Activated effector memory CD4-positive, alpha-beta T cell treated with Interleukin-2 at 50 U/mL for 16 hours (primary cell): Measurements from ENCODE around the gene IL1F10.
"Not testable (repeated sequence)": the region's sequence is repeated elsewhere in the genome, so short reads cannot be mapped to it uniquely, and the experiment has no call there.

Experiments
- DNase-seq: peaks from one replicate; pipeline ENCODE4 v3.0.0-alpha.2; 2020

Gene IL1F10

DNA sequence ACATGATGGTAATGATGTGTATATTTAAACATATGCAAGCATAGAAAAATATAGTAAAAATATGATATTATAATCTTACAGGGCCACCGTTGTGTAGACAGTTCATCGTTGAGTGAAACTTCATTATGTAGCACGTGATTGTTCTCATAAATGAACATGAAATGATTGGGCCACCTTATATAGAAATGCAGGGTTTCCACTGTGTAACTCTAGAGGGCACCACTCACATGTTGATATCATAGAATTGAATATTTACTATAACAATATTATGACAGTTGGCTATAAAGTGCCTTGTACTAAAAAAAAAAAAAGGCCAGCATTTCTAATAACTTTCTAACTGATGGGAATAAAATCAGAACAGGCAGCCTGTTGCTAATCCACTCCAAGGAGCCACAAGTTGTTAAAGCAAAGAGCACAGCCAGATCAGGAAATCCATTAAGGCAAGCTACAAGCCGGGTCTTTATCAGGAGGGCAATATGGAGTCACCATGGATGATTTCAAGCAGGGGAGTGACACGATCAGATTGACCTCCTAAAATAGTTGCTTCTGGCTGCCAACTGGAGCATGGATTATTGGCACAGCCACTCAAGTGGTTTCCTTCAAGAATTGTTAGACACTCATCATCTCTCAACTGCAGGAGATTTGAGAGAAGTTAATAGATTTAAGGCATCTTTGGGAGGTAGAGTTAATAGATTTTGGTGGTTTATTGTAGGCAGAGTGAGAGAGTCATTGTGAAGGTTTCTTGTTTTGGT lies 16.7 kb downstream of the IL1F10 start:
- DNase-seq = no peak

DNA sequence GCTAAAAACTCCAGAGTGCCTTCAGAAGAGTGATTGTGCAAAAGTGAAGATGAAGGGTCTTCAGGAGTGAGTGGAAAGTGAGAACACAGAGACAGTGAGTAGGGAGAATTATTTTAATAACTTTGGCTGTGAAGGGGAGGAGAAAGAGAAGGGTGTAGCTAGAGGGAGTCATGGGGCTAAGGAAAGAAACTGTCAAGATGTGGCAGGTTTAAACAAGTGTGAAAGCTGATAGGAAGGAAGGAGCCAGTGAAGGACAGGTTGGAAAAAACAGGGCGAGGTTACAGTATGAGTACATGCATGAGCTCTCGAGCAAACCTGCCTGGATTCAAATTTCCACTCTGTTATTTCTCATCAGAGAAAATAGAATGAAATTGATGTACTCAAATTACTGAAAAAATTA lies 17.8 kb downstream of the IL1F10 start:
- DNase-seq = no peak

DNA sequence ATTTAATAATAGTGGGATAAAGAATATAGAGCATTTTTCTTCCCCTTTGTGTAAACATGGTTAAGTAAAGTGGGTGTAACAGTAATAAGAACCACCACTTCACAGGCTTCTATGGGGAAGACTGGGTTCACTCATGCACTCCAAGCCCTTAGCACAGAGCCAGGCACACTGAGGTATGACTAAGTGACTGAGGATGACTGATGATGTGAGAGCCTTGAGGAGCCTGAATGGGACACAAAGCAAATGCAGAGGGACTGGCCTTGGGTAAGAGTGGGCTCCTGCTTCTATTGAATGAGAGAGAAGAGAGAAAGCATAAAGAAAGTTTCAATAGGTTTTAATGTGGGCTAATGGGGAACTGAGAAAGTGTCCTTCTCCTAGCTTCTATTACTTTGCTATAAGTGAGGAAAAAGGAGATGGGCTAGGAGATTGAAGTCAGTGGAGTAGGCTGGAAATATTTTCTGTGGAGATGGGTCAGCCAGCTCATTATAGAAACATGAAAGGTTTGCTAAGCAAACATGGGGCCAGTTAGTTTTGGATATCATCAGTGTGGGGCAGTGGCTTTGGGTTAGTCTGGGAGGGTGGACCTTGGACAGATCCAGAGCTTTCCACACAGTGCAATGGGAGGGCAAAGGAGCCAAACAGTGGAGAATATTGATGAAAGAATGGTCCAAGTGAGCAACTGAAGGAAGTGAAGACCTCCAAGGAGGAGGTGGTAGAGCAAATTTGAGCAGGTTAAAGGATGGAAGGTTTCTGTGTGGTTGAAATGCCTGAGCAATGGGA lies 20.6 kb downstream of the IL1F10 start:
- DNase-seq = no peak

GRCh38 chr2:113089916-113090315 lies 22.1 kb downstream of the IL1F10 start:
- no peak for DNase-seq

- DNase-seq = no peak
These were observed 23.6 kb downstream of the IL1F10 start for GRCh38 chr2:113091231-113091896.

DNA sequence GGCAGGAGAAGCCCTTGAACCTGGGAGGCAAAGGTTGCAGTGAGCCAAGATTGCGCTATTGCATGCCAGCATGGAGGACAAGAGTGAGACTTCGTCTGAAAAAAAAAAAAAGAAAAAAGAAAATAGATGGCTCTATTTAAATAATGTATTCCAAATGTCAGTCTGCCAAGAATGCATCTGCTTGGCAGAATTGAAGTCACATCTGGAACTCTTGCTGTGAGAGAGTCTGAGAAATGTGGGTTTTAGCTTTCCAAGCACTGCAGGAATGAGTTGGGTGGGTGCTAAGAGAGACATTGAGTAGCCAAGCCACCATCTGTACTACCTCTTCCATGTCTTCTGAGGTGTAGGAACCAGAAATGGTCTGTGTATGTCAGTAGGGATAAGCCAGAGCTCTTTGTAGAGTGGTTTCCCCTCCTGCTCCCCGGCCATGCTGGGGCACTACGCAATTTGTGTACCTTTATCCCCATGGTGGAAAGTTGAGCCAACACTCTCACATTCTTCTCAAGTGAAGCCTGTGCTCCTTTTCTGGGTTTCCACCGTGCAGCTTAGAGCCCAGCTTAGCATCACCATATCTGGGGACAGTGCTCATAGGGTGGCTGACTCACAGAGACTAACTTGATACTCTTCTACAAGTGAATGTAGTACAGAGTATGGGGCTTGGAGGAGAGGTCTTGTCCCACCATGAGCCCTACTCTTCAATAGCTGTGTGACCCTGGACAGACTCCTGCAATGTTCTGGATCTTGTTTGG lies 25.3 kb downstream of the IL1F10 start:
- DNase-seq = no peak

DNA sequence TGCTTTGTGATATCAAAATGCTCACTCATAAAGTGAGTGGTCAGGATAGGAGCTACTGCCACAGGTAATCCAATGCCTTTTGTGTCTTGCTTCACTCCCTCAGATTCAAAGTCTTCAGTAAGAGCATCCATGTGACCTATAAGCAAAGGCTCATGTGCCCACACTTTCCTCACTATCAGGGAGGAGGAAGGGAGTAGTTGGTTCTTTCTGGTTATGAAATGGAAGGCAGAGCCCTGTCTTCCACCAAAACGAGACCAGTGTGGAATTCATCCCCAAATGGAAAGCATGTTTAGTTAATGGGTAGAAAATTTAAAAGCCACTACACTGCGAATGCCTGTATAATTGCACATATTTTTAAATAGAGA lies 25.8 kb downstream of the IL1F10 start:
- no peak for DNase-seq

DNA sequence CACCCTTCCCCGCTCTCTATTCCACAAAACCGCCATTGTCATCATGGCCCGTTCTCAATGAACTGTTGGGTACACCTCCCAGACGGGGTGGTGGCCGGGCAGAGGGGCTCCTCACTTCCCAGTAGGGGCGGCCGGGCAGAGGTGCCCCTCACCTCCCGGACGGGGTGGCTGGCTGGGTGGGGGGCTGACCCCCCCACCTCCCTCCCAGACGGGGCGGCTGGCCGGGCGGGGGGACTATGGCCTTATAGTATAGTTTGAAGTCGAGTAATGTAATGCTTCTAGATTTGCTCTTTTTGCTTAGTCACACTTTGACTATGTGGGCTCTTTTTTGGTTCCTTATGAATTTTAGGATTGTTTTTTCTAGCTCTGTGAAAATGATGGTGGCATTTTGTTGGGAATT lies 28.5 kb downstream of the IL1F10 start:
- not testable (repeated sequence) for DNase-seq

DNA sequence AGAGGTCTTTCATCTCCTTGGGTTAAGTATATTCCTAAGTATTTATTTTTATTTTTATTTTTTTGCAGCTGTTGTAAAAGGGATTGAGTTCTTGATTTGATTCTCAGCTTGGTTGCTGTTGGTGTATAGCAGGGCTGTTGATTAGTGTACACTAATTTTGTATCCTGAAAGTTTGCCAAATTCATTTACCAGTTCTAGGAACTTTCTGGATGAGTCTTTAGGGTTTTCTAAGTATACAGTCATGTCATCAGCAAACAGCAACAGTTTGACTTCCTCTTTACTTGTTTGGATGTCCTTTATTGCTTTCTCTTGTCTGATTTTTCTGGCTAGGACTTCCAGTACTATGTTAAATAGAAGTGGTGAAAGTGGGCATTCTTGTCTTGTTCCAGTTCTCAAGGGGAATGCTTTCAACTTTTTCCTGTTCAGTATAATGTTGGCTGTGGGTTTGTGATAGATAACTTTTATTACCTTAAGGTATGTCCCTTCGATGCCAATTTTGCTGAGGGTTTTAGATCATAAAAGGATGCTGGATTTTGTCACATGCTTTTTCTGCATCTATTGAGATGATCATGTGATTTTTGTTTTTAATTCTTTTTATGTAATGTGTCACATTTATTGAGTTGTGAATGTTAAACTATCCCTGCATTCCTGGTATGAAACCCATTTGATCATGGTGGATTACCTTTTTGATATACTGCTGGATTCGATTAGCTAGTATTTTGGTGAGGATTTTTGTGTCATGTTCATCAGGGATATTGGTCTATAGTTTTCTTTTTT lies 29.3 kb downstream of the IL1F10 start:
- DNase-seq = not testable (repeated sequence)

GRCh38 chr2:113098041-113098440 lies 30.3 kb downstream of the IL1F10 start:
- DNase-seq = no peak

DNA sequence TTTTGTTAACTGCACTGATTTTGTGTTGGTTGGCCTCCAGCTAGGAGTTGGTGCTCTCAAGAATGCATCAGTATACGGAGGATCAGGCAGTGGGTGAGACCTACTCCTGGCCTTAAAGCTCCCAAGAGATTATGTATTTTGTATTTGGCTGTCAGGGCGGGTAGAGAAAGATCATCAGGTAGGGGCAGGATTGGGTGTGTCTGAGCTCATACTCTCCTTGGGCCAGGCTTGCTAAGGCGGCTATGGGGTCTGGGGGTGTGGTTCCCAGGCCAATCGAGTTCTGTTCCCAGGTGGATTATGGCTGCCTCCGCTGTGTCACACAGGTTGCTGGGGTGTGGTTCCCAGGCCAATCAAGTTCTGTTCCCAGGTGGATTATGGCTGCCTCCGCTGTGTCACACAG lies 30.8 kb downstream of the IL1F10 start:
- no peak for DNase-seq

- DNase-seq = no peak
These were observed 34.4 kb downstream of the IL1F10 start for GRCh38 chr2:113102133-113102532.

- DNase-seq = no peak
These were observed 35.5 kb downstream of the IL1F10 start for GRCh38 chr2:113103277-113103676.

GRCh38 chr2:113104054-113104611 lies 36.4 kb downstream of the IL1F10 start:
- no peak for DNase-seq

DNA sequence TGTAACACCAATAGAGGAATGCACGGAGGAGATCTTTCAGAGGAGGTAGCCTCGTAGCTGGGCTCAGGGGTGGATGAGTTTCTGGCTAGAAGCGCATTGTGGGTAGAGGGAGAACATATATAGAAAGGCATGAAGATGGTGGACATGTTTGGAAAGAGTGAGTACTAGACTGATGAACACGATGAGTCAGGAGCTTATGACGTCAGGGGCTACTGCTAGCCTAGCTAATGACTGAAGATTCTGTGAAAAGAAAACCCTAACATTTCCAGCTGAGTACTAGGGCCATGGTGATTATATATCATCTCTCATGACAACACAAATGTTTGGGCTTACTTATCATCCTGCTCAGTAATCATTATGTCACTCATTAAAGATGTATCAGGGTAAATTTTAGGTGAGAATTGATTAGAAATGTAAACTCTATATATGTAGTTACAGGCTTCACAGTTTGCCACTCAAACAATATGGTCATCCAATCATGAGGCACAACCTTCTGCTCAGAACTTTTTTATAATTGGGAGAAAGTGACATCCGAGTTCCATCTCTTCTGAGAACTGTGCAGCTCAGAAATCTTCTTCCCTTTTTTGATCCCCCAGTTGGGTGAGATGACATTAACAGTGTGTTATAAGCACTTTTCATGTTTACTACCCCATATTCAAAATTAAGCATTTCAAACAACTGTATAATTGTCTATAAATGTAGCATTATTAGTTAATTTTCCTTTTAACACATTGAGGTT lies 37.4 kb downstream of the IL1F10 start:
- DNase-seq = no peak

DNA sequence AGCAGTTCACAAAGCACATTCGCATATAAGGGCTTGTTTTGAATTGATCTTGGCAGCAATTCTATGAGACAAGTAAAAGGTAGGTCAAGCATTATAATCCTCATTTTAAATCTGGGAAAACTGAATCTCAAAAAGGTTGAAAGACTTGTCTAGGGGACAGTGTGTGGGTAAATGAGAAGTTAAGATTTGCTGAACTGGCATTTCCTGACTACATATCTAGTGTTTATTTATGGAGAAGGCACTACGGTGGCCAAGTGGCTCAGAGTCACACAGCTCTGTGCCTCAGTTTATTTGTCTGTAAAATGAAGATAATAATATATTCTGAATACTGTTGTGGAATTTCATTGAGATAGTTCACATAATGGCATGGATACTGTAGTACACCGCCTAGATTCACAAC lies 43.4 kb downstream of the IL1F10 start:
- no peak for DNase-seq

- DNase-seq = no peak
These were observed 44.1 kb downstream of the IL1F10 start for GRCh38 chr2:113111823-113112287.

DNA sequence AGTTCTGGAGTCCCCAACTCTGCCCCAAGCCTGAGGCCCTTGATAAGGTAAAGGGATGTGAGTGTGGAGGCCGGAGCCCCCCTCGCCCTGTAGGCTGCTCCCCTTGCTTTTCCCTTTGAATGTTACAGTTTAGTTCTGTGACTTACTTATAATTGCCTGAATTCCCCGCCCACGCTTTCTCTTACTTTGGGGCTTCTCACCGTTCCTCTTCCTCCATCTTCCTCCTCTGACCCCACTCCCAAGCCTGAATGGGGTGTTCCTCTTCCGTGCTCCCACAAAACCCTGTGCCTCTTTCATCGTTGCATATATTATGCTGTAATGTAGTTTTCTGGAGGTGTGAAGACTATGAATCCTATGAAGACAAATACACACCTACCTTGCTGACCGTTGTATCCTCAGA lies 44.7 kb downstream of the IL1F10 start:
- no peak for DNase-seq

- DNase-seq = no peak
These were observed 45.1 kb downstream of the IL1F10 start for GRCh38 chr2:113112871-113113270.

- DNase-seq = no peak
These were observed 46.0 kb downstream of the IL1F10 start for GRCh38 chr2:113113807-113114206.
